Activated CD8-positive, alpha-beta memory T cell treated with anti-CD3 and anti-CD28 coated beads for 4 hours (primary cell): ENCODE results near the gene LTBP1.
"Not testable (repeated sequence)": the region's sequence is repeated elsewhere in the genome, so short reads cannot be mapped to it uniquely, and the experiment has no call there.

ENCODE experiments used
- DNase-seq, 2 donors: peaks; one replicate each; pipeline ENCODE4 v3.0.0-alpha.2; 2020; ENCODE audit warnings: low read depth in 2 of 2

The LTBP1 gene

GRCh38 chr2:33139949-33140348 lies 193.2 kb downstream of the LTBP1 start:
- DNase-seq = no peak

GRCh38 chr2:33141476-33141875 lies 194.7 kb downstream of the LTBP1 start:
- no peak for DNase-seq

- no peak for DNase-seq
These were observed 196.1 kb downstream of the LTBP1 start for GRCh38 chr2:33142810-33143209.

- no peak for DNase-seq
These were observed 197.5 kb downstream of the LTBP1 start for GRCh38 chr2:33144243-33144642.

- DNase-seq = no peak
These were observed 198.7 kb downstream of the LTBP1 start for GRCh38 chr2:33145459-33145858.

GRCh38 chr2:33146102-33146501 lies 199.3 kb downstream of the LTBP1 start:
- no peak for DNase-seq

- no peak for DNase-seq
These were observed 206.3 kb downstream of the LTBP1 start for GRCh38 chr2:33153008-33153407.

GRCh38 chr2:33158482-33159003 lies 211.8 kb downstream of the LTBP1 start:
- no peak for DNase-seq

GRCh38 chr2:33160191-33160590 lies 213.4 kb downstream of the LTBP1 start:
- no peak for DNase-seq

GRCh38 chr2:33166287-33166881 lies 219.6 kb downstream of the LTBP1 start:
- no peak for DNase-seq

- no peak for DNase-seq
These were observed 221.0 kb downstream of the LTBP1 start for GRCh38 chr2:33167622-33168245.

- no peak for DNase-seq
These were observed 221.7 kb downstream of the LTBP1 start for GRCh38 chr2:33168425-33168824.

- no peak for DNase-seq
These were observed 222.2 kb downstream of the LTBP1 start for GRCh38 chr2:33168922-33169321.

GRCh38 chr2:33170251-33170650 lies 223.5 kb downstream of the LTBP1 start:
- DNase-seq = not testable (repeated sequence)

GRCh38 chr2:33177627-33178026 lies 230.9 kb downstream of the LTBP1 start:
- no peak for DNase-seq

GRCh38 chr2:33178209-33178608 lies 231.5 kb downstream of the LTBP1 start:
- DNase-seq = no peak

GRCh38 chr2:33180915-33181314 lies 234.2 kb downstream of the LTBP1 start:
- DNase-seq = no peak

GRCh38 chr2:33181466-33181865 lies 234.7 kb downstream of the LTBP1 start:
- no peak for DNase-seq

- no peak for DNase-seq
These were observed 237.3 kb downstream of the LTBP1 start for GRCh38 chr2:33184041-33184440.

GRCh38 chr2:33186937-33187336 lies 240.2 kb downstream of the LTBP1 start:
- DNase-seq = no peak

GRCh38 chr2:33188799-33189198 lies 242.0 kb downstream of the LTBP1 start:
- DNase-seq = no peak

- no peak for DNase-seq
These were observed 243.7 kb downstream of the LTBP1 start for GRCh38 chr2:33190393-33190937.

- no peak for DNase-seq
These were observed 249.1 kb downstream of the LTBP1 start for GRCh38 chr2:33195891-33196290.
